BLaER1 treated with 17β-estradiol and CSF1 and Interleukin-3, amounts not matched to agents 10 nM and 100 nM (cell line): ENCODE results near the gene SLC6A9.

Source experiments
- H3K27ac ChIP-seq, 11 experiments: shearing (Covaris generic); formaldehyde crosslinking; 2 replicates each; pipeline ENCODE4 v1.8.1; 2022
- H3K27me3 ChIP-seq, 11 experiments: shearing (Covaris generic); formaldehyde crosslinking; 2 replicates each; pipeline ENCODE4 v1.8.1; 2022
- H3K36me3 ChIP-seq, 11 experiments: shearing (Covaris generic); formaldehyde crosslinking; 2 replicates each; pipeline ENCODE4 v1.8.1; 2022
- H3K4me1 ChIP-seq, 10 experiments: shearing (Covaris generic); formaldehyde crosslinking; 2 replicates each; pipeline ENCODE4 v1.8.1; 2022
- H3K4me2 ChIP-seq, 11 experiments: shearing (Covaris generic); formaldehyde crosslinking; 2 replicates each; pipeline ENCODE4 v1.8.1; 2022
- H3K4me3 ChIP-seq, 10 experiments: shearing (Covaris generic); formaldehyde crosslinking; 2 replicates each; pipeline ENCODE4 v1.8.1; 2022
- H3K9ac ChIP-seq, 11 experiments: shearing (Covaris generic); formaldehyde crosslinking; 2 replicates each; pipeline ENCODE4 v1.8.1; 2022
- H3K9me3 ChIP-seq, 11 experiments: shearing (Covaris generic); formaldehyde crosslinking; replicated peaks in 1 of 11; 2 replicates each; pipeline ENCODE4 v1.8.1; 2022
- H4K20me1 ChIP-seq, 11 experiments: shearing (Covaris generic); formaldehyde crosslinking; 2 replicates each; pipeline ENCODE4 v1.8.1; 2022
- Cebpa-rat ChIP-seq, 11 experiments: shearing (Covaris generic); IDR thresholded peaks; 2 replicates each; pipeline ENCODE4 v1.8.1; 2022

SLC6A9 gene

DNA sequence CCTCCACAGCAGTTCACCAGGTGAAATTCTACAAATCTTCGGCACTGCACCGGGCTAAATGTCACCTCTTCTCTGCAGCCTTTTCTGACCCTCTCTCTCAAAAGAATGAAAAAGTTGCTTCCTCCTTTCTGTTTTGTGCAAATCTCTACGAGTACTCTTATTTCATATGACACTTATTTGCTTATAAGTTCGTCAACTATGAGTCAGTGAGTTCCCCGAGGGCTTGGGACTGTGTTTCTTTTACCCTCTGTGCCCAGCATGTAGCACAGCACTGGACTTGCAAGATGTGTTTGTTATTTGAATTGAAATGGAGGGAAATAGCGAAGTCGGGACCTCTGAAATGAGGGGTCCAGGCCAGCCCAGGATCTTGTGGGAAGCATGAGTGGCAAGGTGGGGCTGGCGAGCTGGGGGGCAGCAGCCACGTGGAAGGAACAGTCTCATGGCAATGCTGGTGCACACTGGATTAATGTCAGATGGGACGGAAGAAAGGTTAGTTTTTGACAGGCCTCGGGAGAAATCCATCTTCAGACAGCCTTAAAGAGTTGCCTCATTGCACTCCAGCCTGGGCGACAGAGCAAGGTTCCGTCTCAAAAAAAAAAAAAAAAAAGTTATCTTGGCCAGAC, 6.2 kb downstream of the SLC6A9 start:
- no peak overlapping the region for H3K4me3 ChIP-seq
- TF ChIP-seq Cebpa-rat (IDR thresholded peaks at IDR 0.05): no peak
- 0 out of 22 replicates have a peak, but pooled peaks cover 0 to 4% (median 0%) of the 10 kb centered on the region in 11 experiments for H3K36me3 ChIP-seq
- H4K20me1 ChIP-seq: no peaks in the 10 kb centered on the region
- H3K4me1 ChIP-seq: peaks cover 10 to 16% (median 13%) of the 10 kb centered on the region in 10 experiments
- no peak overlapping the region for H3K4me2 ChIP-seq
- H3K27ac ChIP-seq: no peak overlapping the region
- H3K9ac ChIP-seq: no peak overlapping the region
- H3K9me3 ChIP-seq: no peaks in the 10 kb centered on the region
- no peaks in the 10 kb centered on the region for H3K27me3 ChIP-seq

DNA sequence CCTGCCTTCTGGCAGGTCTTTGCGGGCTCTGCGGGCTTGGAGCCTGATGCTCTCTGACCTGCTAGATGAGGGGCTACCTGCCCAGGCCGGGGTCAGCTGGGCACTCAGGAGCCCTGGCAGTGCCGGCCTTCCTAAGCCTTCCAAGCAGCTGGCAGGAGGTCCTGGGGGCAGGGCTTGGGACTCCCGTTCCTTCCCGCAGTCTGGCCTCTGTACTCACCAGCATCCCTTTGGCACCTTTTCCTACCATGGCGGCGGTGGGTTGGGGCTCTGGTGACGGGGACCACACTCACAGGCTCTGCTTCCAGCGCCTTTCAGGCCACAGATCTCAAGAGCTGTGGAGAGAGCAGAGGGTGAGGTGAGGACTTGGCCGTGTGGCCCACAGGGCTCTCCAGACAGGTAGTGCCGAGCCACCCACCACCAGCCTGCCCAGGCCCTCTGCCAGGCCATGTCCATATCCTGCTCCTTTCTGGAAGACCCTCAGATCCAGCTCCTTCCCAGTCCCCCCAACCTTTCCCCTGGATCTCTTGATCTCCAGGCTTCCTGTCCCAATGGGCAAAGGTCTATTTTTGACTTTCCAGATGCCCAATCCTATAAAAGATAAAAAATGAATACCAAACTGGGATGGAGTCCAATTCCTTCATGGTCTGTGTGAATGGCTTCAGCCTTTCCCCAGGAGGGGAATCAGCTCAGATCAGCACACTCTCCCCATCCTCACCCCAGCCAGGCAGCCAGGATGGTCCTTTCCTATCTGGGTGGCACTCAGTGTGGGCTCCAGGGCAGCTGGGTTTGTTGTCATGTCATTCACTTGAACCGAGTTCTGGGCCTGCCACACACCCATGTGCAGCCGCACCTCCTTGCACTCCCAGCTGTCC, 7.0 kb downstream of the SLC6A9 start:
- Histone ChIP-seq H3K4me3 (no peak overlapping the region), H3K27ac (no peak overlapping the region), H4K20me1 (no peaks in the 10 kb centered on the region), H3K4me1 (peaks cover 6 to 12% (median 9%) of the 10 kb centered on the region in 10 experiments), H3K36me3 (0 out of 22 replicates have a peak, but pooled peaks cover 0 to 4% (median 0%) of the 10 kb centered on the region in 11 experiments), H3K9me3 (no peaks in the 10 kb centered on the region), H3K9ac (no peak overlapping the region), H3K27me3 (no peaks in the 10 kb centered on the region), H3K4me2 (no peak overlapping the region)
- no peak for TF ChIP-seq Cebpa-rat (IDR thresholded peaks at IDR 0.05)

DNA sequence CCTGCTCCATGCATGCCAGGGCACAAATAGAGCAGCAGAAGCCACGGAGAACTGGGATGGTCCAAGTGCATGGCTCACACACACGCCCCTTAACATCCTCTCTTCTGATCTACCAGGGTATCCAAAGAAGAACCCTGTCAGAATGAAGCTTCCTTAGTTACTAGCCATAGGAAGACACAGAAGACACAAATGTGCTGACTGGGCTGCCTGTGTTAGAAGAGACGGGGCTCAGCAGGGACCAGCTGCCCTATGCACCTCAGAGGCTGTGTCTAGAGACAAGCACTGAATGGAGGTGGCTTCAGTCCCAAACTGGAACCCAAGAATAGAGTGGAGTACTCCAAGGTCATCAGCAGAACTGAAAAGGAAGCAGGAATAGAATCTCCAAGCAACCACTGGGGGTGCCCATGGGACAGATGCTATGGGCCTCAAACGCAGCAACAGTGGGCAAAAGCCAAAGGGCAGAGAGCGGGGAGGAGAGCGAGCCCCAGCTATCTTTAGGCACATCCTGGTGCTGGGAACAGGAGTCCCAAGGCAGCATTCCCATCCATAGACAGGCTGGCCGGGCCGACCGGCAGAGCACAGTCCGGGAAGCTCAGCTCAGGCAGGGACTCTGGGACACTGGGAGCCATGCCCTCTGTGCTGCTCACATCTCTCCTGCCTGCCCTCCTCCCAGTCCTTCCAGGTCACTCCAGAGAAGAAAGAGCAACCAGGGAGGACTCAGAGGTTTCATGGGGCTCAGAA, 9.5 kb downstream of the SLC6A9 start:
- no peaks in the 10 kb centered on the region for H4K20me1 ChIP-seq
- H3K4me1 ChIP-seq: no peaks in the 10 kb centered on the region
- 0 out of 22 replicates have a peak, but pooled peaks cover 0 to 4% (median 0%) of the 10 kb centered on the region in 11 experiments for H3K36me3 ChIP-seq
- no peak overlapping the region for H3K4me3 ChIP-seq
- no peak overlapping the region for H3K27ac ChIP-seq
- no peak overlapping the region for H3K9ac ChIP-seq
- no peak for TF ChIP-seq Cebpa-rat (IDR thresholded peaks at IDR 0.05)
- H3K9me3 ChIP-seq: no peaks in the 10 kb centered on the region
- no peak overlapping the region for H3K4me2 ChIP-seq
- no peaks in the 10 kb centered on the region for H3K27me3 ChIP-seq

DNA sequence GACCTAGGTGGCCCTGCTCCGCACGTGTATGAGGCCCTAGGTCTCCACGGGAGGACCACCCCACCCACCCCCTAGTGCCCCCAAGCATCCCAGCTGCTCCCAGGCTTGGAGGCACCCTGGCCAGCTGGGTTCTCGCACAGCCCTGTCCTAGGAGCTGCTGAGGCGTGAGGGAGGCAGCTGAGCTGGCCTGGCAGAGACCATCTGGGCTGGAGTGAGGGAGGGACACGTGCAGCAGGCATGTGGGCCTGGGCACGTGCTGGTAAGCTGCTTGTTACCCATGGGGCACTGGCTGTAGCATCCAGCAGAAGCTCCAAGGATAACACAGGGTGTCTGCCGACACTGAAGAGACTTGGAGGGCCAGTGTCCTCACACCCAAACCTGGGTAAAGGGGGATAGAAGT, 10.1 kb downstream of the SLC6A9 start:
- Histone ChIP-seq H3K4me3 (no peak overlapping the region), H4K20me1 (no peaks in the 10 kb centered on the region), H3K9me3 (no peaks in the 10 kb centered on the region), H3K27me3 (no peaks in the 10 kb centered on the region), H3K36me3 (0 out of 22 replicates have a peak, but pooled peaks cover 0 to 4% (median 0%) of the 10 kb centered on the region in 11 experiments), H3K9ac (no peak overlapping the region), H3K27ac (no peak overlapping the region), H3K4me2 (no peak overlapping the region), H3K4me1 (no peaks in the 10 kb centered on the region)
- no peak for TF ChIP-seq Cebpa-rat (IDR thresholded peaks at IDR 0.05)

DNA sequence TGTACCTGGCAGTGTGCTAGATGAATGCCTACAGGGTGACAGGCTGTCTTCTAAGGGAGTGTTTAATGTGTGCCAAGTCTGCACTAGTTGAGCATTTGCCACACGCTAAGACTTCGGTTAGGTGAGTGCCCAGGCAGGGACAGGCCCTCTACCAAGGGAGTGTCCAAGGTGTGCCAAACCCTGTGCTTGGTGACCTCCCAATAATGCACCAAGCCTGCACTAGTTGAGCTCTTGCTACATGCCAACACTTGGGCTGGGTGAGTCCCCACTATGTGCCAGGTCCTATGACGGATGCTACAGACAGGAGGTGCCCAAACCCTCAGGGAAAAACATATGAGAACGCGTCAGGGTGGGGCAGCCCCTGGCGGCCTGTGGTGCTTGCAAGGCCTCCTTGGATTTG, 10.8 kb downstream of the SLC6A9 start:
- H3K4me3 ChIP-seq: no peak overlapping the region
- no peak for TF ChIP-seq Cebpa-rat (IDR thresholded peaks at IDR 0.05)
- no peak overlapping the region for H3K27ac ChIP-seq

DNA sequence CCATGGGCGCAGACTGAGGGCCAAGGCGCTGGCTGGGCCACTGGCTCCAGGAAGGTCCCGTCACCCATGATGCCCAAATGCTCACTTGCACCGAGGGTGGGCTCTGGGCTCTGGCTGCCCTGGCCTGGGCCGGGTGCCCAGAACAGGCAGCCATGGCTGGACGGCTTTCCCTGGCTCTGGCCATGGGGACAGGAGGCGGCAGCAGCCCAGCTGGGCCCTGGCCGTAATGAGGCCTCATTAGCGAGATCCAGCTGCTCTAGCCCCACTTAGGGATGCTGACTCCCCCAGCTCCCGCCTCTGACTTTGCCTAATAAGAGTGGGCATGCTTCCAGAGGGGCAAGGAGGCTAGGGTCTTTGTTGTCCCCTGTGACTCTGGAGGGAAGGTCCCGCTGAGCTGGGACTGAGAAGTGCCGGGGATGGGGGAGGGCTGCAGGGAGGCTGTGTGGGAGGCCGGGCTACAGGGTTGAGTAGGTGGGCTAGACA, 11.8 kb downstream of the SLC6A9 start:
- peaks cover 0 to 8% (median 0%) of the 10 kb centered on the region in 11 experiments; a peak in 1 of 22 replicates for H4K20me1 ChIP-seq
- 0 out of 22 replicates have a peak, but pooled peaks cover 0 to 4% (median 0%) of the 10 kb centered on the region in 11 experiments for H3K36me3 ChIP-seq
- H3K9me3 ChIP-seq: no peaks in the 10 kb centered on the region
- H3K4me2 ChIP-seq: no peak overlapping the region
- H3K27me3 ChIP-seq: no peaks in the 10 kb centered on the region
- no peak for TF ChIP-seq Cebpa-rat (IDR thresholded peaks at IDR 0.05)
- H3K4me3 ChIP-seq: no peak overlapping the region
- no peak overlapping the region for H3K27ac ChIP-seq
- no peak overlapping the region for H3K9ac ChIP-seq
- H3K4me1 ChIP-seq: no peaks in the 10 kb centered on the region

More for the DNA sequence above, 10.8 kb downstream of the SLC6A9 start:
- H3K9ac ChIP-seq: no peak overlapping the region
- no peaks in the 10 kb centered on the region for H3K4me1 ChIP-seq
- H3K27me3 ChIP-seq: no peaks in the 10 kb centered on the region
- peaks cover 0 to 3% (median 0%) of the 10 kb centered on the region in 11 experiments; a peak in 1 of 22 replicates for H4K20me1 ChIP-seq
- no peaks in the 10 kb centered on the region for H3K9me3 ChIP-seq
- no peak overlapping the region for H3K4me2 ChIP-seq
- H3K36me3 ChIP-seq: 0 out of 22 replicates have a peak, but pooled peaks cover 0 to 4% (median 0%) of the 10 kb centered on the region in 11 experiments

DNA sequence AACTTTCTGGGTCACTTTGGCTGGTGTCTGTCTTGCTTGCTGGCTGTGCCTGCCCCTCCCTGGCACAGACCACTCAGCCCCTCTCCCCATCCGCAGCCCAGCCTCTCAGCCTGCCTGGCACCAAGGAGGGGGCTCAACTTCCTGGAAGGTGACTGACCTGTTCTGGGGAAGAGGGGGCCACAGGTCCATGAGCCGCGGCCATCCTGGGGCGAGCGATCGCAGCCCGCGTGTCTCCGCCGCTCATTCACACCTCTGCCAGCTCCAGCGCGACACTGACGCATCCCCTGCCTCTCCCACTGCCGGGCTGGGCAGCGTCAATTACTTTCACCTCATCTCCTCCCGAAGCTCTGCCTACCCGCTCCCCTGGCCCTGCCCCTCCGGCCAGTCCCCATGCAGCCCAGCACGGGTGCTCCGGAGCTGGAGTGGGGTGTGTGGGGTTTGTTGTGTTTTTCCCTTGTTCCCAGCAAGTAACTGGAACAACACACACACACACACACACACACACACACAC, 14.3 kb downstream of the SLC6A9 start:
- Histone ChIP-seq H3K27me3 (no peaks in the 10 kb centered on the region), H3K9me3 (no peaks in the 10 kb centered on the region), H3K36me3 (0 out of 22 replicates have a peak, but pooled peaks cover 0 to 1% (median 0%) of the 10 kb centered on the region in 11 experiments), H3K4me3 (no peak overlapping the region), H3K4me1 (peaks cover 0 to 23% (median 20%) of the 10 kb centered on the region in 10 experiments; a peak in 16 of 20 replicates), H3K27ac (no peak overlapping the region), H3K4me2 (no peak overlapping the region), H4K20me1 (peaks cover 0 to 14% (median 0%) of the 10 kb centered on the region in 11 experiments; a peak in 3 of 22 replicates), H3K9ac (no peak overlapping the region)
- no peak for TF ChIP-seq Cebpa-rat (IDR thresholded peaks at IDR 0.05)

DNA sequence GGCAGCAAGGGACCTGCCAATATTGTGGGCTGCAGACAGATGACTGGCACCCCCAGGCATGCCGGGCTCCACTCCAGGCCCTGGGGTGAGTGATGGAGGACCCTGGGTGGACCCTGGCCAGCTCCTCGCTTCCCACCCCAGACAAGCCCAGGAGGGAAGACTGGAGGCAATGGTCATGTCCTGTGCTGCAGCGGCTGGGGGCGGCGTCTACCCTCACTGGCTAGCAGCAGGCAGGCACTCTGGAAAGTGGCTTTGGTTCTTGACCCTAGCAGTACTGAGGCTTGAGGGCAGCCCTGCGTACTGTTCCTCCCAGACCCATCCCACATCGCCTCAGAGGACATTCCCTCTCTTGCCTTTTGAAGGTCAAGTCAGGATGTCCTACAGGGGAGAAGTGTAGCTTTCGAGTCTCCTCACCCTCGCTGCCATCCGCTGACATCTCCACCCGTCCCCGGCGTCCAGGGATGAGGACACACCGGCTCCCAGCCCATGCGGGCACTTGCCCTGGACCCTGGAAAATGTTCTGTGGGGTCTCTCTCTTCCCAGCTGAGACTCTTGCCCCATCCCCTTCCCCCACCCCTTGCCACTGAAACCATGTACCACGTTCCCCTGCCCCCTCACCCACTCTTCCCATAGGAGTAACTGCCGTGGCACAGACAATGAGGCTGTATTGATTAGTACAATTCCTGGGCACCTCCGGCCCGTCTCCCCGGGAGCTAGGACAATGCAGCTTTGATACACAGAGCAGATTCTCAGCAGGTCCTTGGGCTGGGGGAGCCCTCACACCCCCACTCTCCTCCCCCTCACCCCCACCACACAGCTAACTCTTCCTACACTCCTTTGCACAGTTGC, 15.0 kb downstream of the SLC6A9 start:
- no peak overlapping the region for H3K27ac ChIP-seq
- no peaks in the 10 kb centered on the region for H3K36me3 ChIP-seq
- no peaks in the 10 kb centered on the region for H3K27me3 ChIP-seq
- no peak overlapping the region for H3K4me2 ChIP-seq
- H3K9ac ChIP-seq: no peak overlapping the region
- no peak overlapping the region for H3K4me3 ChIP-seq
- no peak for TF ChIP-seq Cebpa-rat (IDR thresholded peaks at IDR 0.05)
- peaks cover 3 to 30% (median 27%) of the 10 kb centered on the region in 10 experiments; a peak in 16 of 20 replicates for H3K4me1 ChIP-seq
- H4K20me1 ChIP-seq: peaks cover 0 to 20% (median 0%) of the 10 kb centered on the region in 11 experiments; a peak in 3 of 22 replicates
- no peaks in the 10 kb centered on the region for H3K9me3 ChIP-seq
